Uterus (tissue), 2 donors: ENCODE results near the gene FUCA1.

ENCODE experiments used
- POLR2A ChIP-seq, 2 donors: fragments of 450-650 bp; IDR thresholded peaks; one replicate each; pipeline ENCODE4 v1.6.1; 2016; ENCODE audit warnings: antibody characterized with exemption in 2 of 2, mild to moderate bottlenecking in 1 of 2, moderate library complexity in 1 of 2
- TF ChIP-seq, protein P1 (sequence below), 4 experiments: fragments of 200-600 bp in 2 of 4; fragments of 450-650 bp in 2 of 4; sonication (generic) in 2 of 4; IDR thresholded peaks; one replicate each; pipeline ENCODE4 v1.5.1; 2016 to 2019; ENCODE audit warnings: antibody characterized with exemption in 4 of 4, mild to moderate bottlenecking in 2 of 4, moderate library complexity in 1 of 4

DNA sequence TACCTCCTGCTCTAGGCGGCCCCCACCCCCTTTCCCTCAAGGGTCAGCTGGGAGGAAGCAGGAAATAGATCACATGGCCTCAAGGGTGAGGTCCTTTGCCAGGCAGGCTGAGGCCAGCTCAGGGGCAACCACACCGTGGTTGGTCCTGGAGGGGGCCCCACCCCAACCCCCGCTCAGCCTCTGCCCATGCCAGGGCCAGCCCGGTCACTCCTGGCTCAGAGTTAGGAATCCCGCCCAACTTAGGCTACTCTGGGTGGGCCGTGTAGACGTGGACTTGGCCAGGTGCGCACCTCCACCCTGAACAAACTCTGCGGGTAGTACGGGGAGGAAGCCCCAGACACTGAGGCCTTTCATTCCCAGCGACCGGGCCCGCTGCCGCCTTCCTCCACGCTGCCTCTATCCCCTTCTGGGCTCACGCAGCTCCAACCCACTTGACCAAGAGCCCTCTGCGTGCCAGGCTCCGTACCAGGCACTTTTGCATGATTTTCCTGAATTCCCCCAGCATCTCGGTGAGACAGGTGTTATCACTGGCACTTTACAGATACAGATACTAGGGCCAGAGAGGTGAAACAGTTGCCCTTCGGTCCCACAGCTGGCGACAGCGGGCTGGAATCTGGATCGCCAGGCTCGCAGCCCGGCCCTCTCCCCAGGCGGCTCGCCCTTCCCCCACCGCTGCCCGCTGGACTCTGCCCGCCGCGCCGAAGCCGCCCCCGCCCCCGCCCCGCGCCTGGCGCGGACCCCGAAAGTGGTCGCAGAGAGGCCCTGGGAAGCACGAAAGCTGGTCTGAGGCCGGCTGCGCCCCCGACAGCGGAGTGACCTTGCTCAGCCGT, 68.3 kb downstream of the FUCA1 start:
- peak in 1 of 2 donors; percentile 55 for TF ChIP-seq POLR2A (IDR thresholded peaks at IDR 0.05)
- TF ChIP-seq, protein P1, sequence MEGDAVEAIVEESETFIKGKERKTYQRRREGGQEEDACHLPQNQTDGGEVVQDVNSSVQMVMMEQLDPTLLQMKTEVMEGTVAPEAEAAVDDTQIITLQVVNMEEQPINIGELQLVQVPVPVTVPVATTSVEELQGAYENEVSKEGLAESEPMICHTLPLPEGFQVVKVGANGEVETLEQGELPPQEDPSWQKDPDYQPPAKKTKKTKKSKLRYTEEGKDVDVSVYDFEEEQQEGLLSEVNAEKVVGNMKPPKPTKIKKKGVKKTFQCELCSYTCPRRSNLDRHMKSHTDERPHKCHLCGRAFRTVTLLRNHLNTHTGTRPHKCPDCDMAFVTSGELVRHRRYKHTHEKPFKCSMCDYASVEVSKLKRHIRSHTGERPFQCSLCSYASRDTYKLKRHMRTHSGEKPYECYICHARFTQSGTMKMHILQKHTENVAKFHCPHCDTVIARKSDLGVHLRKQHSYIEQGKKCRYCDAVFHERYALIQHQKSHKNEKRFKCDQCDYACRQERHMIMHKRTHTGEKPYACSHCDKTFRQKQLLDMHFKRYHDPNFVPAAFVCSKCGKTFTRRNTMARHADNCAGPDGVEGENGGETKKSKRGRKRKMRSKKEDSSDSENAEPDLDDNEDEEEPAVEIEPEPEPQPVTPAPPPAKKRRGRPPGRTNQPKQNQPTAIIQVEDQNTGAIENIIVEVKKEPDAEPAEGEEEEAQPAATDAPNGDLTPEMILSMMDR (IDR thresholded peaks at IDR 0.05), result no peak
